ENCODE results near the gene ME2.

DNA sequence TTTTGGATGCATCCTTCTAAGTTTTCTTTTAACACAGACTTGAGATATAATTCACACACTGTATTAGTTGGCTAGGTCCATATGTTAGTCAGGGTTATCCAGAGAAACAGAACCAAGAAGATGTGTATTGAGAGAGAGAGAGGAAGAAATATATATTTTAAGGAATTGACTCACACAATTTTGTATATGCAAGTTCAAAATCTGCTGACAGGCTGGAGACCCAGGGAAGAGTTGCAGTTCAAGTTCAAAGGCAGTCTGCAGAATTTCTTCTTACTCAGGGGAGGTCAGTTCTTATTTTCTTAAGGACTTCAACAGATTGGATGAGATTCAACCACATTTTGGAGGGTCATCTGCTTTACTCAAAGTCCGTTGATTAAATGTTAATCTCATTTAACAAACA lies 36.1 kb upstream of the ME2 start:
- TF ChIP-seq, protein P1, sequence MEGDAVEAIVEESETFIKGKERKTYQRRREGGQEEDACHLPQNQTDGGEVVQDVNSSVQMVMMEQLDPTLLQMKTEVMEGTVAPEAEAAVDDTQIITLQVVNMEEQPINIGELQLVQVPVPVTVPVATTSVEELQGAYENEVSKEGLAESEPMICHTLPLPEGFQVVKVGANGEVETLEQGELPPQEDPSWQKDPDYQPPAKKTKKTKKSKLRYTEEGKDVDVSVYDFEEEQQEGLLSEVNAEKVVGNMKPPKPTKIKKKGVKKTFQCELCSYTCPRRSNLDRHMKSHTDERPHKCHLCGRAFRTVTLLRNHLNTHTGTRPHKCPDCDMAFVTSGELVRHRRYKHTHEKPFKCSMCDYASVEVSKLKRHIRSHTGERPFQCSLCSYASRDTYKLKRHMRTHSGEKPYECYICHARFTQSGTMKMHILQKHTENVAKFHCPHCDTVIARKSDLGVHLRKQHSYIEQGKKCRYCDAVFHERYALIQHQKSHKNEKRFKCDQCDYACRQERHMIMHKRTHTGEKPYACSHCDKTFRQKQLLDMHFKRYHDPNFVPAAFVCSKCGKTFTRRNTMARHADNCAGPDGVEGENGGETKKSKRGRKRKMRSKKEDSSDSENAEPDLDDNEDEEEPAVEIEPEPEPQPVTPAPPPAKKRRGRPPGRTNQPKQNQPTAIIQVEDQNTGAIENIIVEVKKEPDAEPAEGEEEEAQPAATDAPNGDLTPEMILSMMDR (IDR thresholded peaks at IDR 0.05), result no peak
- no peak for TF ChIP-seq POLR2A (IDR thresholded peaks at IDR 0.05)
- no peak for TF ChIP-seq EP300 (IDR thresholded peaks at IDR 0.05)

Data from tibial nerve (tissue), 4 donors.